HG03097 (cell line): Measurements from ENCODE around the gene ZNF83.
A peak's percentile ranks its signal among the peaks of the same experiment; 100 is the strongest.

ENCODE experiments used
- ATAC-seq: cut with Tn5 transposase; IDR thresholded peaks from one replicate; pipeline ENCODE4 v1.9.1; 2021; ENCODE audit not compliant: unreplicated experiment, low FRiP score

ZNF83 gene

DNA sequence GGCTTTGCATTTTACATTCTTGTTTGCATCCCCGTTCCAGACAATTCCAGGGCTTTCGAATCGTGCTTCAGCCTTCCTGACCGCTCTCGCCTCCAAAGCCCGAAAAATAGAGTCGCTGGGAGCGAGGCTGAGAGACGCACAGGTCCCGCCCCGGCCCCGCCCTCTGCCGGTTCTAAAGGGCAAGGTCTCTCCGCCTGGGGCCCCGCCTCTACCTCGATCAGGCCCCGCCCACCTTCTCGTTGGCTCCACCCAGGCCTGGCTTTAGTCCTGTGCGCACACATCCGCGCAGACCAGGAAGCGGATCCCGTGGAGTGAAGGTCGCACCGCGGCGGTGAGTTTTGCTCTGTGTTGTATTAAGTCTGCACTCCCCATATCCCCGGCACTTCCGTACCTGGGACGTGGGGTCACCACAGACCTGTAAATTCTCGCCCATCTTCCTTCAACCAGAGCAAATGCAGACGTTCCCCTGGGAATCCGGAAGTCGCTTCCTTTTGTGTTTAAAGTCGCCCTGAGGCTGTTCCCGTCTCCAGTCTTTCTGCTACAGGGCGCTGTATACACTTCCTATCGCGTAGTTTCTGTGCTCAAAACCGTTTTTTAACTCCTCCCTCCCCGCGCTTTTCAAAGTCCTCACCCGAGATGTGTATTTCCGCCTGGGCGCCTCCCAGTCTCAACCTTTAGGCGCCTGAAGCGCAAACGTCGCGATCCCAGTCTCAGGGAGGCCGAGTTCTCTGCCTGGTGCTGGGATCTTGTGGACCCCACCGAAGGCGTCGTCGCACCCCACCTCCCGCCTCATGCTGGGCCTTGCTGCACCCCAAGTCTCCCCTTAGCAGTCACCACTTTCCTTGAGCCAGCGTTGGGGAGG is 67.9 kb downstream of the ZNF83 start, which contains the start of gene ZNF701:
Gene ZNF701 (plus strand): TSS at position 288 of the 862 bp plus-strand sequence. CDS start 3,861 bp downstream, outside the sequence.
- peak; percentile 96 for ATAC-seq

DNA sequence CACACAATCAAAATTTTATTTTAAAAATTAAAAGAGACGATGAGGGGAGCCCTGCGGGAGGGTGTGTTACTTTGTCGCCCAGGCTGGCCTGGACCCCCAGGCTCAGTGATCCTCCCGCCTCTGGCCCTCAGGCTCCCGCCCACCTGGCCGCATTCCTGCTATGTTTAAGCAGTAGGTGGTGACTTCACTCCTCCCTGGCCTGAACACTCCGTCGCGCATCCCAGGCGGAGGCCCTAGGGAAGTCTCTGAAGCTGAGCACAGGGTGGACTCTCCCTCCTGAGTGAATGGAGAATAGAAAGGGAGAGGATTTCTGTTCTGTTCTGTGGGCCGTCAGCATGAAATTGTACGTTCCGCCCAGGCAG is 68.5 kb downstream of the ZNF83 start:
- peak; percentile 17 for ATAC-seq

DNA sequence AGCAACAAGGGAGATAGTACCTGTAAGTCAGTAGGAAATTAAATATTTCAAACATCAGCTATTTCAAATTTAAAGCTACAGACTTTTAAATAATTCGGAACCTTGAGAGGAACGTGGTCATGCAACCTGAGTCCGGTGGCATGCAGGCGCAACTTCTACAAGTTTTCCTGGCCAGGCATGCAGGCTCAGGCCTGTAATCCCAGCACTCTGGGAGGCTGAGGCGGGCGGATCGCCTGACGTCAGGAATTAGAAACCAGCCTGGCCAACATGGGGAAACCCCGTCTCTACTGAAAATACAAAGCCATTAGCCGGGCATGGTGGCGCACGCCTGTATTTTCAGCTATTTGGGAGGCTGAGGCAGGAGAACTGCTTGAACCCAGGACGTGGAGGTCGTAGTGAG is 70.2 kb downstream of the ZNF83 start:
- ATAC-seq = no peak

DNA sequence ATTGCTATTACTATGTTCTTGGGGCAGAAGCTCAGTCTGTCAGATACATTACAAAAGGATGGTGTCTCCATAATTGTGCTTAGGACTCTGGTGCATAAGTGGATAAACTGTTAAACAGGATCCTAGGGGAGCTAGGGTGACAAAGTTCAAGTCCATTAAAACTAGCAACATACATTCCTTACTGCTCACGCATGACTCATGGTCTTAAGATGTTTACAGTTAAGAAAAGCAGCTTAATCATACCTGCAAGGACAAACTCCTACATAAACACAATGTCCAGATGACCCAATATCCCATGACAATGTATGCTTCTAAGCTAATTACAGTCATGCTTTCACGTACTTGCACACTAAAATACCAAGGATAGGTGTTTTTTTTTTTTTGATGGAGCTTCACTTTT is 71.6 kb downstream of the ZNF83 start:
- no peak for ATAC-seq

DNA sequence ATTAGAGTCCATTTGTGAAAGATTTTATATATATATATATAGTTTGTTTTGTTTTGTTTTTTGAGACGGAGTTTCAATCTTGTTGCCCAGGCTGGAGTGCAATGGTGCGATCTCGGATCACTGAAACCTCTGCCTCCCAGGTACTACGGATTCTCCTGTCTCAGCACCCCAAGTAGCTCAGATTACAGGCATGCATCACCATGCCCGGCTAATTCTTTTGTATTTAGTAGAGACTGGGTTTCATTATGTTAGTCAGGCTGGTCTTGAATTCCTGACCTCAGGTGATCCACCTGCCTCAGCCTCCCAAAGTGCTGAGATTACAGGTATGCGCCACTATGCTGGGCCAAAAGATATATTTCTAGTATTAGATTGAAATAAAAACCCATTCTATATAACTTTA is 72.0 kb downstream of the ZNF83 start:
- ATAC-seq = no peak
